Large intestine (tissue), 3 donors: ENCODE data around the gene SLC26A1. TPM values are rescaled to one million over a fixed set of nuclear protein-coding genes. Genes with fewer than 3 reads are reported as not detected.
A peak's percentile ranks its signal among the peaks of the same experiment; 100 is the strongest.

Experiments used
- DNase-seq, 2 donors: peaks; one replicate each; pipeline versions ENCODE4 v3.0.0 to v3.0.0-alpha.2; 2013
- H3K27ac ChIP-seq: one replicate; pipeline ENCODE4 v1.5.1; 2013; ENCODE audit warnings: low read length
- H3K27me3 ChIP-seq: 2 replicates; pipeline ENCODE4 v1.6.1; 2013; ENCODE audit warnings: low read length; ENCODE audit not compliant: control insufficient read depth, insufficient read depth
- H3K36me3 ChIP-seq: 2 replicates; pipeline ENCODE4 v1.6.1; 2013; ENCODE audit warnings: low read length; ENCODE audit not compliant: control insufficient read depth, insufficient read depth
- H3K4me1 ChIP-seq: one replicate; pipeline ENCODE4 v1.6.1; 2013; ENCODE audit warnings: low read length; ENCODE audit not compliant: control insufficient read depth, insufficient read depth
- H3K4me3 ChIP-seq: one replicate; pipeline ENCODE4 v1.5.1; 2013; ENCODE audit warnings: low read length
- H3K9me3 ChIP-seq: one replicate; pipeline ENCODE4 v1.6.1; 2013; ENCODE audit warnings: mild to moderate bottlenecking, low read depth, low read length, moderate library complexity; ENCODE audit not compliant: control insufficient read depth
- WGBS: methylation state at CpG from one replicate; pipeline ENCODE4 v1.1.5; 2013; ENCODE audit warnings: low lambda C conversion rate; ENCODE audit not compliant: insufficient coverage; 5-methylcytosine and 5-hydroxymethylcytosine counted together
- polyA plus RNA-seq: library from polyadenylated mRNA; unstranded; fragments of 120-200 nt; gene quantifications from one replicate; pipeline ENCODE4 v1.2.1, GENCODE V29; 2013

SLC26A1 gene
- polyA plus RNA-seq, 1 donor = 10.1 TPM

- H3K9me3 ChIP-seq = no peaks in the 10 kb centered on the region
- H3K27ac ChIP-seq = no peak overlapping the region
- no peak for DNase-seq
- 80% methylated on average over 1 of the region's 7 CpGs for WGBS
- peaks cover 4% of the 10 kb centered on the region for H3K4me1 ChIP-seq
- peaks cover 7% of the 10 kb centered on the region for H3K36me3 ChIP-seq
- H3K4me3 ChIP-seq = no peak overlapping the region
- H3K27me3 ChIP-seq = peaks cover 6% of the 10 kb centered on the region
Measured at GRCh38 chr4:951186-951585, 42.0 kb downstream of the SLC26A1 start.

GRCh38 chr4:950136-951020, 42.8 kb downstream of the SLC26A1 start:
- Histone ChIP-seq H3K9me3 (no peaks in the 10 kb centered on the region), H3K27me3 (peaks cover 14% of the 10 kb centered on the region), H3K36me3 (peaks cover 6% of the 10 kb centered on the region), H3K4me1 (peaks cover 9% of the 10 kb centered on the region), H3K4me3 (no peak overlapping the region), H3K27ac (no peak overlapping the region)
- DNase-seq = no peak
- WGBS = no CpG with 5 or more reads among the region's 30 CpGs

GRCh38 chr4:949656-950055, 43.5 kb downstream of the SLC26A1 start:
- Histone ChIP-seq H3K27me3 (peaks cover 18% of the 10 kb centered on the region), H3K4me3 (no peak overlapping the region), H3K36me3 (peaks cover 3% of the 10 kb centered on the region), H3K9me3 (no peaks in the 10 kb centered on the region), H3K4me1 (peaks cover 9% of the 10 kb centered on the region), H3K27ac (no peak overlapping the region)
- no CpG with 5 or more reads among the region's 20 CpGs for WGBS
- no peak for DNase-seq

GRCh38 chr4:948936-949300, 44.3 kb downstream of the SLC26A1 start:
- Histone ChIP-seq H3K27ac (no peak overlapping the region), H3K27me3 (peaks cover 18% of the 10 kb centered on the region), H3K9me3 (no peaks in the 10 kb centered on the region), H3K4me1 (peaks cover 9% of the 10 kb centered on the region), H3K36me3 (peaks cover 3% of the 10 kb centered on the region), H3K4me3 (no peak overlapping the region)
- no peak for DNase-seq
- WGBS = no CpG with 5 or more reads among the region's 13 CpGs

DNA sequence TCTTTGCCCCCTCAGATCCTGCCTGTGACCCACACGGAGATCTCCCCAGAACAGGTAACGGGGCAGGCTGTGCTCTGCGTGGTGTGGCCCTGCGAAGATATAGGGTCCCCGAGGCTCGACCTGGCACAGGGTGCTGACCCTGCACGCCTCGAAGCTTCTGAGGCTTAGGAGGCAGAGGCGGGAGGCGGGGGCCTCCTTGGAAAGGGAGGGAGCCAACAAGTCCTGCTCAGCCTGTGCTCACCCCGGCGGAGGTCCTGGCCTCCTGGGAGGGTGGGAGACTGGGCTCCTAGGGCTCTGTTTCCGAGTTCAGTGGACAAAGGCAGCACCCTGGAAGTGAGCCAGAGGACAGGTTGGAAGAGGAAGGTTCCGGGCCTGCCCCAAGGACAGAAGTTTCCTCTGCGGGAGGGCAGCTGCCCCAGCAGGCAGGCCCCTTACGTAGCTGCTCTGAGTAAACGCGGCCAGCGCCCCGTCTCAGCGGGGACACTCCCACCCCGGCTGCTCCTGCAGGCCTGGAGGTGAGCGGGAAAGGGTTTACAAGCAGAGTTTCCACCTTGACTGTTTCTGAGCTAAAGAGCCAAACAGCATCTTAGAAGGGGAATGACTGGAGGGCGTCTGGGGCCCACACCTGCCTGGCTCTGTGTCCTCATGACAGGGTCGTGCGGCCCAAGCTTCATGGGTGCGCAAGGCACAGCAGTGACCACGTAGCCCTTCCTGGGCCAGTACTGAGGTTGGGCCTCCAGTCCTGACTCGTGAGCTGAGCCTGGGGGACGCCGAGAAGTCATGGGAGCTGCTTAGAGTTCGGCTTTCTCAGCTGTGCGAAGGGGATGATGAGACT, 44.9 kb downstream of the SLC26A1 start:
- peak in 1 of 2 donors; percentile 20 for DNase-seq
- Histone ChIP-seq H3K27ac (no peak overlapping the region), H3K36me3 (peaks cover 7% of the 10 kb centered on the region), H3K27me3 (peaks cover 18% of the 10 kb centered on the region), H3K4me3 (no peak overlapping the region), H3K9me3 (no peaks in the 10 kb centered on the region), H3K4me1 (peaks cover 9% of the 10 kb centered on the region)
- 90% methylated on average over 2 of the region's 33 CpGs for WGBS

GRCh38 chr4:947491-947971, 45.7 kb downstream of the SLC26A1 start:
- H3K27me3 ChIP-seq = peaks cover 18% of the 10 kb centered on the region
- no peaks in the 10 kb centered on the region for H3K9me3 ChIP-seq
- peaks cover 9% of the 10 kb centered on the region for H3K4me1 ChIP-seq
- H3K36me3 ChIP-seq = peaks cover 7% of the 10 kb centered on the region
- no CpG with 5 or more reads among the region's 19 CpGs for WGBS
- no peak for DNase-seq
- no peak overlapping the region for H3K27ac ChIP-seq
- H3K4me3 ChIP-seq = no peak overlapping the region

GRCh38 chr4:946517-947471, 46.4 kb downstream of the SLC26A1 start:
- WGBS = no CpG with 5 or more reads among the region's 62 CpGs
- no peaks in the 10 kb centered on the region for H3K9me3 ChIP-seq
- H3K36me3 ChIP-seq = peaks cover 7% of the 10 kb centered on the region
- H3K27me3 ChIP-seq = peaks cover 18% of the 10 kb centered on the region
- no peak for DNase-seq
- H3K4me3 ChIP-seq = no peak overlapping the region
- no peak overlapping the region for H3K27ac ChIP-seq
- peaks cover 9% of the 10 kb centered on the region for H3K4me1 ChIP-seq

- no peaks in the 10 kb centered on the region for H3K9me3 ChIP-seq
- WGBS = no CpG with 5 or more reads among the region's 9 CpGs
- peaks cover 18% of the 10 kb centered on the region for H3K27me3 ChIP-seq
- no peak overlapping the region for H3K27ac ChIP-seq
- H3K4me1 ChIP-seq = peaks cover 9% of the 10 kb centered on the region
- DNase-seq = no peak
- no peak overlapping the region for H3K4me3 ChIP-seq
- H3K36me3 ChIP-seq = peaks cover 4% of the 10 kb centered on the region
Measured at GRCh38 chr4:946103-946450, 47.1 kb downstream of the SLC26A1 start.

DNA sequence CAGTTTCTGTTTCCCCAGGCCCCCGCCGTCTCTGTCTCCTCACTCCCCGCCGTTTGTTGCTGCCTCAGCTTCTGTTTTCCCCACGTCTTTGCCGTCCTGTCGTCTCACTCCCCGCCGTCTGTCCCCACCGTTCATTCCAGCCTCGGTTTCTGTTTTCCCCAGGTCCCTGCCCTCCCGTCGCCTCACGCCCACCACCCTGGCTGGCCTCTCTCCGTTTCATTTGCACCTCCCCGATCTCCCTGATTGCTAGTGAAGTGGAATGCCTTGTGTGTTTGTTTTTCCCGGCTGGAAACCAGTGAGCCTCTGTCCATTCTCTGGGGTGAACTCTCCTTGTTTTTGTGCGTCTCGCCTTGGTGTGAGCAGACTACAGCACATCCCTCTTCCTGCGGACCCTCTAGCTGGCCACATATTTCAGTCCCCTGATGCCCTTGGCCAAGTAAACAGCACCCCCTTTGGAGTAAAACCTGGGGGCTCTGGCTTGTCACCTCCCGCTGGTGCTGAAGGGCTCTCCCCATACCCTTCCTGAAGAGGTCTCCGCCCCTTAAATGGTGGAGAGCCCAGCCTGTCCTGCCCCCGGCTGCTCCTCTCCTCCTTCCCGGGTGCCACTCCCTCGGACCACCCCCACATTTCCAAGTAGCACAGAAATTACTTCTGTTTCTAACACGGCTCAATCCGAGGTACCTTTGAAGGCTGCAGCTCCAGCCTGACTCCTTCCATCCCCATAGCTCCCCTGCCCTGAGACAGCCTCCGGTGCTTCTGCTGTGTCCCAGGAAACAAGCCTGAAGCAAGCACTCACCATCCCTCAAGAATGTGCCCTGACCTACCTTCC, 47.7 kb downstream of the SLC26A1 start:
- Histone ChIP-seq H3K4me3 (peak overlapping the region; percentile 5), H3K9me3 (no peaks in the 10 kb centered on the region), H3K36me3 (peaks cover 4% of the 10 kb centered on the region), H3K27ac (no peak overlapping the region), H3K27me3 (peaks cover 18% of the 10 kb centered on the region), H3K4me1 (peaks cover 9% of the 10 kb centered on the region)
- 0% methylated on average over 1 of the region's 28 CpGs for WGBS
- DNase-seq = peak in 1 of 2 donors; percentile 19
